ENCODE measurements around the gene KDM4B. TPM values are rescaled to one million over a fixed set of nuclear protein-coding genes. Genes with fewer than 3 reads are reported as not detected.

Gene KDM4B
- total and polyA plus RNA-seq, 10 of the 15 experiments (the other 5 are each of a cell fraction or from before 2014, with no cell fraction given) = 0.47 to 49.6 (median 16.2) TPM

DNA sequence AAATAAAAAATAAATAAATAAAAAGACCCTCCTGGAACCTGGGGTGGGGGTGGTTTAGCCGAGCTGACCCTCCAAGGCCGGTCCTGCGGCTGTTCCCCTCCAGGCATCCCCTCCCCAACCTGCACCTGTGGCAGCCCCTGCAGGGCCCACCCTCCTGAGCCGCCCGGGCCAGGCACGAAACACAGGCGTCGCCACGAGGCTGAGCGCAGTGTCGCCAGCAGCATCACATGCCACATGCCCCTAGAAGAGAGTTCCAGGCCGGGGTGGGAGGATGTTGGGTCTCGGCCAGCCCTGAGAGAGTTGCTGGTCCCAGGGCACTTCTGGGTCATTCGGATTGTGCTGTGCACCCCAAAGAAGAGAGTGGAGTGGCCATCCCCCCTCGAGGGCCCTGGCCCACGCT lies 82.0 kb downstream of the KDM4B start:
- Histone ChIP-seq H3K9me3 (replicated peaks; ENCODE audit: control insufficient read depth, insufficient read depth, low read length) (no peaks in the 10 kb centered on the region), H3K9ac (ENCODE audit: control insufficient read depth, insufficient read depth, low read length) (no peak overlapping the region), H3K79me2 (ENCODE audit: control insufficient read depth, insufficient read depth, low read length) (no peaks in the 10 kb centered on the region), H3K27me3 (replicated peaks in 1 of 2; ENCODE audit: control insufficient read depth in 2 of 2, insufficient read depth in 2 of 2, low read length in 1 of 2) (no peaks in the 10 kb centered on the region), H2AFZ (ENCODE audit: control insufficient read depth, low read depth, low read length) (no peak overlapping the region), H3K4me2 (ENCODE audit: control insufficient read depth, insufficient read depth) (no peak overlapping the region), H4K20me1 (ENCODE audit: control insufficient read depth, insufficient read depth) (no peaks in the 10 kb centered on the region), H3K27ac (ENCODE audit: control insufficient read depth, insufficient read depth) (no peak overlapping the region), H3K4me1 (ENCODE audit: control insufficient read depth, insufficient read depth, low read length) (no peaks in the 10 kb centered on the region), H3K36me3 (ENCODE audit: control insufficient read depth in 2 of 2, insufficient read depth in 2 of 2, low read length in 1 of 2) (peaks cover 4 to 7% of the 10 kb centered on the region in 2 experiments; a peak in 3 of 4 replicates), H3K4me3 (no peak overlapping the region)
- ChIA-PET POLR2A (no interaction called here), SMC1A (ENCODE audit: uncharacterized antibody, unreplicated experiment) (interaction anchor here (1.2 kb wide), 1 partner anchor 88 kb away, joined by 3 read pairs; no protein-coding TSS in a partner anchor), RAD21 (ENCODE audit: unreplicated experiment) (no interaction called here), CTCF (interaction anchor here (0.6 to 1.3 kb wide), 2 partner anchors 17 to 81 kb away, joined by 3 to 4 read pairs; no protein-coding TSS in a partner anchor)
- no TSS peak for BruUV-seq (replicated peaks)
- intact Hi-C loops (cut with micrococcal nuclease; ENCODE audit: unreplicated experiment) (no loop called here), in situ Hi-C loops (cut with MboI) (loop anchor here (5.0 kb wide), 1 partner anchor 111 kb away; no protein-coding TSS in a partner anchor)
- FAIRE-seq (no peak), ATAC-seq (no peak), DNase-seq (ENCODE audit: low read depth, low spot score) (no peak)
- TF ChIP-seq CEBPB (IDR thresholded peaks at IDR 0.05; ENCODE audit: borderline replicate concordance in 1 of 2, low read depth in 2 of 2, low read length in 2 of 2) (no peak), ZNF217 (IDR thresholded peaks at IDR 0.05) (no peak), SUZ12 (IDR thresholded peaks at IDR 0.05; ENCODE audit: unreplicated experiment) (no peak), ZNF274 (IDR thresholded peaks at IDR 0.05; ENCODE audit: insufficient read depth, insufficient read length) (no peak), RAD21 (IDR thresholded peaks at IDR 0.05; ENCODE audit: insufficient read depth, low read depth, low read length) (no peak), E2F8 (IDR thresholded peaks at IDR 0.05; ENCODE audit: low read depth, partially characterized antibody) (no peak), DPF2 (IDR thresholded peaks at IDR 0.05) (no peak)
- 94% methylated on average over 16 of the region's 16 CpGs for WGBS (ENCODE audit: insufficient coverage, insufficient replicate concordance, low lambda C conversion rate, missing lambda C conversion rate)

Data from GM12878 (cell line).